Measurements from ENCODE around the gene UBN1.

Gene UBN1

GRCh38 chr16:4846901-4847773 lies at the start of gene UBN1, which contains the start of gene GLYR1:
Gene UBN1 (plus strand): TSS chr16:4847481. CDS start chr16:4852918, 5,437 bp downstream.
Gene GLYR1 (minus strand): TSS chr16:4847288. CDS start chr16:4847265, 23 bp downstream.
- DNase-seq (ENCODE audit: low read depth), result peak; percentile 96

DNA sequence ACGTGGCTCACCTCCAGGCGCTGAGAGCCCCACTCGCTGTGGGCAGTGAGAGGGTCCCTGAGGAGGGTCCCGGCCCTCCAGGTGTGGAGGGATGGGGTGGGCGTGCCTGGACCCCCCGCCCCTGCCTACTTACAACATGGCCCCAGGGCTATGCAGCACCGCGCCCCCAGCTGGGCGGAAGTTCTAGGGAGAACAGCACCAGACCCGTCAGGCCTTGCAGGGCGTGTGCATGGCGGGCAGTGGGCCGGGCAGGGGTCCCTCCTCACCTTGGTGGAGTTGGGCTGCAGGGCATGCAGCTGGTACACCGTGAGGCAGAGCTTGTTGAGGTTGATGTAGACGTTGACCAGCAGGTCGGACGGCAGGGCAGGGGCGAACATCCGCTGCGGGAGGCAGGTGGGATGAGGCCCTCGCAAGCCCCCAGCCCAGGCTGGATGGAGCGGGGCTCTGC lies 49.5 kb upstream of the UBN1 start:
- no peak for DNase-seq (ENCODE audit: low read depth)

- no peak for DNase-seq (ENCODE audit: low read depth)
Observed at GRCh38 chr16:4798456-4798855, 48.8 kb upstream of the UBN1 start.

DNA sequence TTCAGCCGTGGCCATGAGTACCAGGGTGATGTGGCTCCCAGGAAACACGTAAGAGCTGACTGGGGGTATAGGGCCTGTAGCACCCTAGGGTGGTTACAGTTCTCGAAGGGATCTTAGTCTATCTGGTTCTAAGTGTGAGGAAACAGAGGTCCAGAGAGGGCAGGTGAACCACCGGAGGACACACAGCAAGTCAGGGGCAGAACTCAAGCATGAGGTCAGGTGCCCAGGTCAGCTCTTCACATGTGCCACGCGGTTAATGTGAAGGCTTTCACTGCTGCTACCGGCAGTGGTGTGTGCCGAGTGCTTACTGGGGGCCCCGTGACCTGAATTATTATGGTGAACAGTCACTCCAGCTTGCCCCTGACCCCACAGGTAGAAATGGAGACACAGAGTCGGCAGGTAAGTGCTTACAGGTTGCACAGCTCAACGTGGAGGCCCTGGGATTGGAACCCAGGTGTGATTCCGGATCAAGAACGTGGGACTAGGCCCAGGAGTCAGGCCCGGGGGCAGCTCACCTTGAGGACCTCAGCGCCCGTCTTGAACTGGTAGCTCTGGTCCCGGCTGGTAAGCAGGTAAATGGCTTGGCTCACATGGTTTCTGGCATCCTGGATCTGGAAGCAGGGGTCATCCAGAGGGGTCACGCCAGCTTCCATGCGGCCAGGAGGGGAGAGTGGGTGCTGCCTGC lies 48.0 kb upstream of the UBN1 start:
- no peak for DNase-seq (ENCODE audit: low read depth)

- no peak for DNase-seq (ENCODE audit: low read depth)
Observed at GRCh38 chr16:4800290-4801041, 46.8 kb upstream of the UBN1 start.

DNA sequence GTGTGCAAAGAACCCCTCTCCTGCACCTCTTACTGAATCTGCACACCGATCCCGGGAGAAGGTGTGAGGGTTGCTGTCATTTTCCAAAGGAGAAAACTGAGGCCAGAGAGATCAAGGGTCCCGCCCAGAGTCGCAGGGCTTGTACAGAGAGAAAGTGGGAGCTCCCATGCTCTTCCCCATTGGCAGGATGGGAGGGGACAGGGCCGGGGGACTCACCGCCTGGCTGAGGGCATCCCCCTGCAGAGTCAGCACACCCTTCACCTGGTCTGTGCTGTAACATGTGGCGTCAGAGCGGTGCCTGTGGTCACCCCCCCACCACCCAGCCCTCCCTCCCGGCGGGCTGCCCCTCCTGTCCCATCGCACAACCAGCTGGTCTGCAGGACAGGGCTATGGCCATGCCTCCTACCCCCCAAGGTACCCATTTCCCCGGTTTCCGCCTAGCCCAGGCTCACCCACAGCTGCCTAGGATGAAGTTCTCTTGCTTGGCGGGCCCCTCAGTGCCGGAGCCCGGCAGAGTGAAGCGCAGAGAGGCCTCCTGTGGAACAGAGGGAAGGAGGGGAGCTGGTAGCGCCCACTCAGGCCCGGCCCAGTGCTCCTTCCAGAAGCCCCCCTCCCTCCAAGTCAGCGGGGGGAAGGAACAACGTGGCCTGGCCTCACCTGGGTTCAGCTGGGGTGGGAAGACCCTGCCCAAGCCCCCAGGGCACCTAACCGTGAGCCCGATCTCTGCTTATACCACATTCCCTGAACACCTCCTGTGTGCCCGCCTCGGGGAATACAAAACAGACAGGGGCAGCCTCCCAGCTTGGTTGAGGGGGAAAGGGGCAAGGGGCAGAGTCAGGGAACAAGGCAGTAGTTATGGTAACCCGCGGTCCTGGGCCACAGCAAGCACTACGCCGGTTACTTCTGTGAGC lies 46.0 kb upstream of the UBN1 start:
- no peak for DNase-seq (ENCODE audit: low read depth)

- no peak for DNase-seq (ENCODE audit: low read depth)
Observed at GRCh38 chr16:4801962-4802658, 45.2 kb upstream of the UBN1 start, which contains the start of gene ROGDI. Gene ROGDI (minus strand): TSS chr16:4802633. CDS start chr16:4802571, 62 bp downstream.

DNA sequence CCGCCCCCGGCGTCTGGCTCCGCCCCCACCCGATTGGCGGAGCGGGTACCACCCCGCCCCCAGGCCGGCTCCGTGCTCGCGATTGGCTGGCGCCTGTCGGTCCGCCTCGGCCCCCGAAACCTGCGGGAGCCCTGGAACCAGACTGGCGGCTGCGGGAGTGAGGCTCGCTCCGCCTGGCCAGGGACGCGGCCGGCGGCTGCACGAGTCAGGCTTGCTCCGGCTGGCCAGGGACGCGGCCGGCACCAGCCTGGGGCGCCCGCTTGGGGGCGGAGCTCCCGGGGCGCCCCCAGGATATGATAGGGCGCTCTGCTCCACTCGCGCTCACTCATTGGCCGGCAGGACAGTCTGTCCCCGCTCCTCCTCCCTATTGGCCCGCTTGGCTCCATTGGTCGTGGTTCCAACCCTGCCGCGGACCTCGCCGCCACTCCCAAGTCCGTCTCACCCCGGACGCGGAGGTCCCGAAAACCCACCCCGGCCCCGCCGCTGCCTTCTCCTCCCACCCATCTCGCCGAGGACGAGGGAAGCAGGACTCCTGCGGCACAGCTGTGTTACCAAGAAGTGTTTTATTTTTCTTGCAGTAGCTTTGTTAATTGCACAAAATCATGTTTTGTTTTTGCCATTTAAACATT lies 44.5 kb upstream of the UBN1 start:
- DNase-seq (ENCODE audit: low read depth), result peak; percentile 89

DNA sequence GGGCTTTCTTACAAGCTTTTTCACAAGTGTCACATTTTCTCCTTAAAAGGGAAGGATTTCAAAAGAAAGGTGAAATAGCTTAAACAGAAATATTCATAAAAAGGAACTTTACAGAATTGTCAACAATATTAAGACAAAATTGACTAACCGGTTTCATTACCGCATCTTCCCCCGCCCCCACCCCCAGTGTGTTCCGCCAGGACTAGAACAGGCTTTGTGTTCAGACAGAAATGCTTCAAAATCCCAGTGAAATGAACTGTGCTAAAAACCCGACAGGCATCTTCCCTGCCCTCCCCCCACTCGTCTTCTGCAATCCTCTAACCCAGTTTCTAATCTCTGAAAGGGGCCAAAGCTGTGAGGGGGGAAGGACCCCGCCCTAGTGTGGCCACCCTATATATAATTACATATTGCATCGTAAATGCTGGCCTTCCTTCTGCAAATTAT lies 43.9 kb upstream of the UBN1 start:
- no peak for DNase-seq (ENCODE audit: low read depth)

DNA sequence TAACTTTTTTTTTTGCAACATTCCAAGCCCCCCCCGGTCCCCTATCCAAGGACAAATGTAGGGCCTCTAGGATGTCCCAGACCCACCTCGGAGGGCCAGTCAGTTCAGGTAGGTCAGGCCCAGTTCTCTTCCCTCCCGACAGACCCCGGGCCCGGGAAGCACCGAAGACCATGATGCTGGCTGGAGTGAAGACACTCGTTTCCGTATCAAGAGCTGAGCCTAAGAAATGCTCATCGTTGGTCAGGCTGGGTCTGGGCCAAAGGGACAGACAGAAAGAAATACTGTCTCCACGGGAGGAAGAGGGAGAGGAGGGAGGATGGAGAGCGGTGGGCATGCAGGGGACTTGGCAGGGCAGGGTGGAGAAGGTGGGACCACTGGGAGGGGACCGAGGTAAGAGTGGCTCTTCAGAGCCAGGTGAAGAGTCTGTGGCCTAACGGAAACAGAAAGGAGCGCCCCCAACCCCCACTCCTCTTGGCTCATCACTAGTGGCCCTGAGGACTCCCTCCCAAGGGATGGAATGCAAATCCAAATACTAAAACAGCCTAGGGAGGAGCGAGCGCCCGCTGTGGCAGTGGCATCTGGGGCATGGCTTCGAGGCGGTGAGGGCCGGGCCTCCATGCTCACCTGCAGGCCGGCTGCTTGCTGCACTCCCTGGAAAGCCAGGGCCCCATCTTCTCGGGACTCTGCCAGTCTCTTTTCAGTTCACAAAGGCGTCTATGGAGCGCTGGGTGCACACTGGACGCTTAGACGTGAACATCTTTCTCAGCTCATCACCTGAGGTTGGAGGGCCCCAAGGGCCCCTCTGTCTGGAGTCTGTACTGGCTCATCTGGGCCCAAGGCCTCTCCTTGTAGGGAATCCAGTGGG lies 43.2 kb upstream of the UBN1 start:
- DNase-seq (ENCODE audit: low read depth), result no peak

GRCh38 chr16:4805231-4805630 lies 42.0 kb upstream of the UBN1 start:
- no peak for DNase-seq (ENCODE audit: low read depth)

DNA sequence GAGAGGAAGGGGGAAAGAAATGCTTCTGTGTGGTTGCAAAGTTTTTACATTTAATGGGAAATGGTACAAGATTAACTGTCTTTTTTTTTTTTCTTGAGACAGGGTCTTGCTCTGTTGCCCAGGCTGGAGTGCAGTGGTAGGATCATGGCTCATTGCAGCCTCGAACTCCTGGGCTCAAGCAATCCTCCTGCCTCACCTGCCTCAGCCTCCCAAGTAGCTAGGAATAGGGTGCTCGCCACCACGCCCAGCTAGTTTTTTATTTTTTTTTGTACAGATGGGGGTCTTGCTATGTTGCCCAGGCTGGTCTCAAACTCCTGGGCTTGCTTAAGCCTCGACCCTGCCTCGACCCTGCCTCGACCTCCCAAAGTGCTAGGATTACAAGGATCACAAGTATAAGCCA lies 41.0 kb upstream of the UBN1 start:
- DNase-seq (ENCODE audit: low read depth), result no peak

DNA sequence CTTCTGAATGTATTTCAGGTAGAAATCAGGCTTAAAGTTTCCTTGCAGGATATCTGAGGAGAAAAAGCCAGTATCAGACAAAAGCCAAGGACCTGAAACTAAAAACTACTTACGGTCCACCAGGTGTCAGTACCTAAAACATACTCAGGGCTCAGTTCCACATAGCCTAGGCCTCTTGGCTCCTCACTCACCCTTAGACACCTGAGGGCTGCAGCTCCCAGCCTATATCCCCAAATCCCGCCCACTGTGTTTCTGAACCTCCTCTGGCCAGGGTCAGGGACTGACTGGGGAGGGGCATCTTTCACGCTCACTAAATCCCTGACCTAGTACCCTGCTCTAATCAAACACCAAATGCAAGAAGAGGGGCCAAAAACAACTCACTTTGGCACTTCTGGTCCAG lies 36.0 kb upstream of the UBN1 start:
- no peak for DNase-seq (ENCODE audit: low read depth)

DNA sequence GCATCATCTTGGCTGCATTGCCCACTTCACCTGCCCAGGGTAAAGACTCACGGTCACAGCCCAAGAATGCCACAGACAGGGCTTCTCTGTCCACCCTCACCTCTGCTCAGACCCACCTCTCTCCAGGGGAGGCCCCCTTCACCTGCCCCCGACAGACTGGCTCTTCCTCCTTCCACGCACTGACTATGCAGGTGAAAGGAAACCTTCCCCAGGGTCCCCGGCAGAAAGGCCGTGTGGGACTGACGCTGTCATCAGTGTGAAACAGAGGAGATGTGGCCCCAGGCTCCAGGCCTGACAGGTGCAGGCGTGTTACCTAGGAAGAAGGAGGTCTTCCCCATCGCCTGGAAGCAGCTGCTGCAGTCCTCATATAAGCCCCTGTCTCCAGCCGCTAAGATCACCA lies 35.5 kb upstream of the UBN1 start:
- DNase-seq (ENCODE audit: low read depth), result no peak

DNA sequence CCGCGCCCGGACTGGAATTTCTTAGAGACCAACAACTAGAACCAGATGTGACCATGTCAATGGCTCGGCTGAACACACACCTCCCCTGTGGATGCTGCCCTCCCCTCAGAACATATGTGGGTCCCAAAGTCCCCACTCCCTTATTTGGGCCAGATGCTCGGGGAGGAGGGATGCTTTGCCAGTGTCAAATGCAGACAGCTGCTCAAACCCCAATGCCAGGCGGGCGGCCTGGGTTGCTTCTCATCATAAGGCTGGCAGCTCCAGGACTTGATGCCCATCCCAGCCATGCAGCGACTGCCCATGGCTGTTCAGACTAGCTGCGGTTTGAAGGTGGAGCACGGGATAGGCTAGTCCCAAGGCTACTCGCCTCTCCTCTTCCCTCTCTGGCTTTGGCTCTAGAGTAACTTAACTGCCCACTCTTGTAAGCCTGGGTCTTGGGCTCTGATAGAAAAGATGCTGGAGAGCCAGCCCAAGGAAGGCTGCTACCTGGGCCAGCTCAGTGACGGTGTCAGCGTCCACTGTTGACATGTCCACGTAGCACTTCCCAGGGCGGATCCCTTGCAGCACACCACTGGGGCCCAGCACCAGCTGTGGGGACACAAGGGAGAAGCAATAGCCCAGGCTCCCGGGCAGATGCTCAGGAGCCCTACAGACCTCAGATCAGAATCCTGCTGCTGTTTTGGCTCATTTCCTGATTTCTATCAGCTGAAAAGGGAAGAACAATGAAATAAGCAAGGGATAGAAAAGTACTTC lies 33.9 kb upstream of the UBN1 start:
- DNase-seq (ENCODE audit: low read depth), result no peak

DNA sequence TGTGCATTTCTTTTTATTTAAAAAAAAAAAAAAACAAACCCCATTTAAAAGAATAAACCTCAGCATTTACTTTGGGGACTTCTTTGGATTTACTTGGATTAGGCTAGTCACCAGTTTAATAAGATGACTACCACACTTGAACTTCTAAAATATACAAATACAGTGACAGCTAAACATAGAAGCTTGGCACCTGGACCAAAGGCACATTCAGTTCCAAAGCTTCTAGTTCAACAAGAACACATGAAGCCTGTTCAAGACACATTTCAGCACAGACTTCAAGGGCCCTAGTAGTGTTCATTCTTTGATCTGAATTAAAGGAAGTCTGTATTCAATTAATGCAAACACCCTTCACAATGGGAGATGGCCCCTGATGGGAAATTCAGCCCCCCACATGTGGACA lies 33.2 kb upstream of the UBN1 start:
- DNase-seq (ENCODE audit: low read depth), result no peak

DNA sequence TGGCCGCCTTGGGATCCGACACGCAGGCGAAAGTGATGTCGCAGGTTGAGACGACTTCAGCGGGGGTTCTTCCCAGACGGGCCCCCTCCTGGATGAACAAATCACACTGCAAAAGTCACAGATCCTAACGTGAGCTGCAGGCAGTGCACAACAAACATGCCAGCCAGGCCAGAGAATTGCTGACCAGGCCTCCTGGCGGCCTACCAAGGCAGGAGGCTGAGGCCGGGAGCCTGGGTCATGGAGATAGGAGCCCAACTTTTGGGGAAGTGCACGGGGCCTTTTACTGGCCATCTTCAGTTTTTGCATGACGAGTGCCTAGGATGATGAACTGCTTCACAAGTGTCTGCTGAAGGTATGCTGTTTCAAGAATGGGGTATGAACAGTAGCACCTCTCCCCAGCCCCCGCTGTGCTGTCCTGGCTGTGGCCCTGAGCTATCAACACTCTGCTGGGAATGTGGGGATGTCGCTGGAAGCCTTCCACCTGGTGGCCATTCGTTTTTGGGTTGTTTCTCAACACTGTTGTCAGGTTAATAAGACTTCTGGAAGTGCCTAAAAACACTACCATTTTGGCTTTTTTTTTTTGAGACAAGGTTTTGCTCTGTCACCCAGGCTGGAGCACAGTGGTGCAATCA lies 32.6 kb upstream of the UBN1 start:
- no peak for DNase-seq (ENCODE audit: low read depth)

- no peak for DNase-seq (ENCODE audit: low read depth)
Observed at GRCh38 chr16:4820652-4821051, 26.6 kb upstream of the UBN1 start.
